Thyroid gland (tissue), 4 donors: ENCODE results near the gene ADPRM.

Source experiments
- CTCF ChIP-seq, 6 experiments: fragments of 200-600 bp in 3 of 6; fragments of 450-650 bp in 3 of 6; sonication (generic) in 3 of 6; IDR thresholded peaks; one replicate each; pipeline ENCODE4 v1.5.1; 2016 to 2019; ENCODE audit warnings: antibody characterized with exemption in 6 of 6, mild to moderate bottlenecking in 2 of 6, inconsistent platforms in 1 of 6, moderate library complexity in 1 of 6
- POLR2A ChIP-seq, 2 donors: fragments of 450-650 bp; IDR thresholded peaks; one replicate each; pipeline ENCODE4 v1.6.1; 2017; ENCODE audit warnings: antibody characterized with exemption in 2 of 2, mild to moderate bottlenecking in 2 of 2, moderate library complexity in 1 of 2

GRCh38 chr17:10735821-10736220 is 38.4 kb downstream of the ADPRM start:
- TF ChIP-seq CTCF (IDR thresholded peaks at IDR 0.05) (no peak), POLR2A (IDR thresholded peaks at IDR 0.05) (no peak)
